ENCODE measurements around the gene MYH3.

- TF ChIP-seq CTCF (IDR thresholded peaks at IDR 0.05) (peak; percentile 34 to 89 (median 52)), POLR2A (IDR thresholded peaks at IDR 0.05) (no peak)
These were observed 25.9 kb downstream of the MYH3 start for GRCh38 chr17:10631048-10631700.

Data from thyroid gland (tissue), 4 donors.